GM18907 (cell line): ENCODE data around the gene CTRB2.
"Not testable (repeated sequence)": the region's sequence is repeated elsewhere in the genome, so short reads cannot be mapped to it uniquely, and the experiment has no call there.

Source experiments
- ATAC-seq: cut with Tn5 transposase; IDR thresholded peaks from one replicate; pipeline ENCODE4 v1.9.1; 2021; ENCODE audit warnings: mild to moderate bottlenecking, moderate library complexity; ENCODE audit not compliant: unreplicated experiment

CTRB2 gene

DNA sequence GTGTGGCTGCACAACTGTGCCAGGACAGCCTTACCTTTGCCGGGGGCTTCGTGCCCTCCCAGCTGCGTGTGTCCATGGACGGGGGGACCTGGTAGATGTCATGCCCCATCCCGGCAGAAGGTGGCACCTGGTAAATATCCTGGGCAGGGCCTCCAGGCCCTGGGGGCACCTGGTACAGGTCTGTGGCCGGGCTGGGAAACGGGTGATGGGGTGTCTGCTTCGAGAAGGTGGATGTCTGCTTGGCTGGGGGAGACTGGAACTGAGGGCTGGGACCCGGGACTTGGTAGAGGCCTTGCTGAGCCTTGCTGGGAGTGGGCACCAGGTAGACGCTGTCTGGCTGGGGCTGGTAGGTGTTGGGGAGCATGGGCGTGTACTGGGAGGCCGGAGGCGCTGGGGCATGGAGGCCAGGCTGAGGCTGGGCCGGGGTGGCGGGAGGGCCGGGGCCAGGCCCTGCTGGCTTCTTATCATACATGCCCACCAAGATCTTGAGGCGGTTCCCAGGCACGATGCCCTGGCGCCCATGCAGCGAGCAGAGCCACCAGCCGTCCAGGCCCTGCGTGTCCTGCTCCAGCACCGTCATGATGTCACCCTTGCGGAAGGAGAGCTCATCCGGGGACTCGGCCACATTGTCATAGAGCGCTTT is 35.6 kb upstream of the CTRB2 start:
- ATAC-seq: not testable (repeated sequence)

- ATAC-seq: no peak
Observed at GRCh38 chr16:75241955-75242354, 35.0 kb upstream of the CTRB2 start.

DNA sequence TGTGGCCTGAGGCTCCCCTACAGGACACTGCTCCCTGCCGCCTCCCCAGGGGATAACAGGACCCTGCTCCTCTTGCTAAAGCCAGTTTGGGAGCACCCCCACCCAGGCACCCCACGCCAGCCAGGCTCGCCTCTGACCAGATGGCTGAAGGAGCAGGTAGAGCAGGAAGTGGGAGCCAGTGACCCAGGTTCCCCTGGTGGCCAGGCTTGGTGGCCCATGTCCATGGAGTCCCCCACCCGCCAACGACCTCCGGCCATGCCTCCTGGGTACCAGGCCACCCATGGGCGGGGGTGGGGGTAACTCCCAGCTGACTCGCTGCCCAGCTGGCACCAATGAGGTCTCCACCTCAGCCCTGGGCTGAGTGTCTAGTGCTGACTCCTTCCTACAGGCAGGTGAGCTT is 34.5 kb upstream of the CTRB2 start:
- no peak for ATAC-seq

DNA sequence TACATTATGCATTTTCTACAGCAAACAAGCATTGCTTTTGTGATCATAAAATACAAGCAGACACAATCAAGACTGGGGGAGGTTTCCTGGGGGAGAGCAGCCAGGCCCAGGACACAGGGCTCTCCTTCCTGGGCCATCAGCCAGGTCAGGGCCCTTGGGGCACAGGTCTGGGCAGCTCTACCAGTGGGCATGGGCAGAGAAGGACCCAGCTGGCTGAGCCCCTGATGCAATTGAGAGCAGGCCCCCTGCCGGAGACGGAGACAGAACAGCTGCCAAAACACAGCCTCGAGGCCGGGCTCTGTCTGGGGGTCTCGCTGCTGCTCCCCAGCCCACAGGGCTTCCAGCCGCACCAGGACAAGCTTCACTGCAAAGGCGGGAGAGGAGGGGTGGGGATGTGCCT is 33.7 kb upstream of the CTRB2 start:
- not testable (repeated sequence) for ATAC-seq

DNA sequence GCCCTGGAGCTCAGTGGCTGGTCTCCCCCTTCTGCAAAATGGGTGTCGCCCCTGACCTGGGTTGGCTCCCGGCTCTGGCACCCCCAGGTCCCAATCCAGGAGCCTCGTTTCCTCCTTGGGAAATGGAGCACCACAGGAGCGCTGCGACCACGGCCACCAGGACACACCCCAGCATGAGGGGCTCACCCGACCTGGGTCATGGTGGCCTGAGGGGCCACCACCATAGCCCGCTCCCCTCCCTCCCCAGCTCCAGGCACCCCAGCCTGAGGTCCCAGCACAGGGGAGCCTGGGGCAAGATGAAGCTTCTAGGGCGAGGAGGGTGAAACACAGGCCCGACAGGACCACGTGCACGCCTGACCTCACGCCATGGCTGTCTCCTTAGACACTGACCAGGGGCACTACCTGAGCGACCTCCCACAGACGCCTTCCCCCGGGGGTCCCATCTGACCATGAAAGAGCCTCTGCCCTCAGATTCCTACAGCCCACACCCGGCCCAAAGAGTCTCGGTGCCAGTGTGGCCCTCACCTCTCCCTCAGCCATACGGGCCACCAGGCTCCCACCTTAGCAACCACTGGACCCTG is 32.7 kb upstream of the CTRB2 start:
- no peak for ATAC-seq

DNA sequence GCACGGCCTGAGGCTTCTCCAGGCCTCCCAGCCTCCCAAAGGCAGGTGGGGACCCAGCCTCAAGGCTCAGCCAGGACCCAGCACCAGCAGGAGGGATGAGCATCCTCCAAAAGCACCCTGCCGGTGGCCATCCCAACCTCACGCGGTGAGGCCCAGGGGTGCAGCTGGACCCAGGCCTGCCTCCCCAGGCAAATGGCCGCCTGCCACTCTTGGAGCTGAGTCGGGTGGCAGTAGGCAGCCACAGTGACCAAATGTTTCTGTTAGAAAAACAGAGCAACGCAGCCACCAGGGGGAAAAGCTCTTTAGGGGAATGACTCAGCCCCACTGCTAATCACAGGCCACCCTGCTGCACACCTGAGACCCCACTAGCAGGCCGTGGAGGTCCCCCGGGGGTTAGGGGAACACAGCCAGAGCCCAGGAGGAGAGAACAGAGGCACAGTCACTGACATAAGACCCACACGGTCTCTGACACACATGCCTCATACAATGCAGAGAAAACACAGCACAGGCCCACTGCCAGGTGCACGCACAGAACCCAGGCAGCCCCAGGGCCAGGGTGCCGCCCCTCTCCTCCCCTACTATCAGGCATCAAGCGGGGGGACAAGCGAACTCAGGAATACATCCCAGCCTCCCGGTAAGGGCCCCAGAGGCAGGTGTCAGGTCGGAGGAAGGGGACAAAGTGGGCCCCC is 32.0 kb upstream of the CTRB2 start:
- no peak for ATAC-seq

GRCh38 chr16:75238132-75238852 is 31.3 kb upstream of the CTRB2 start:
- ATAC-seq: no peak

- ATAC-seq: no peak
Observed at GRCh38 chr16:75237398-75238131, 30.6 kb upstream of the CTRB2 start.

- no peak for ATAC-seq
Observed at GRCh38 chr16:75236736-75237397, 29.9 kb upstream of the CTRB2 start.

DNA sequence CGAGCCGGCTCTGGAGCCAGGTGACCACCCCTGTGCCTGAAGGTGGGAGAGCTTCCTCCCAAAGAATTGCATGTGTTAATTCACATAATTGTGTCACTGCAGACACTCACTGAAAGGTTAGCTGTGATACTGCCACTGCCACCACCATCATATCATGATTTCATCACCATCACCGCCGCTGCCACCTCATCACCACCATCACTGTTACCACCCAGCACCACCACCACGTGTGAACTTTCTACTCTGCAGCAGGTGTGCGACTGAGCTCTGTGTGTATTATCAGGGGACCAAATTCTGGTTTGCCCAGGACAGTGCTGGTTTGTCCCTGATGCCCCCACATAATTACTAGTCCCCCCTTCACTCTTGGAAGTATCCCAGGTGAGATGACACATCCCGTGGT is 29.3 kb upstream of the CTRB2 start:
- no peak for ATAC-seq

- ATAC-seq: no peak
Observed at GRCh38 chr16:75235721-75236193, 28.8 kb upstream of the CTRB2 start.

DNA sequence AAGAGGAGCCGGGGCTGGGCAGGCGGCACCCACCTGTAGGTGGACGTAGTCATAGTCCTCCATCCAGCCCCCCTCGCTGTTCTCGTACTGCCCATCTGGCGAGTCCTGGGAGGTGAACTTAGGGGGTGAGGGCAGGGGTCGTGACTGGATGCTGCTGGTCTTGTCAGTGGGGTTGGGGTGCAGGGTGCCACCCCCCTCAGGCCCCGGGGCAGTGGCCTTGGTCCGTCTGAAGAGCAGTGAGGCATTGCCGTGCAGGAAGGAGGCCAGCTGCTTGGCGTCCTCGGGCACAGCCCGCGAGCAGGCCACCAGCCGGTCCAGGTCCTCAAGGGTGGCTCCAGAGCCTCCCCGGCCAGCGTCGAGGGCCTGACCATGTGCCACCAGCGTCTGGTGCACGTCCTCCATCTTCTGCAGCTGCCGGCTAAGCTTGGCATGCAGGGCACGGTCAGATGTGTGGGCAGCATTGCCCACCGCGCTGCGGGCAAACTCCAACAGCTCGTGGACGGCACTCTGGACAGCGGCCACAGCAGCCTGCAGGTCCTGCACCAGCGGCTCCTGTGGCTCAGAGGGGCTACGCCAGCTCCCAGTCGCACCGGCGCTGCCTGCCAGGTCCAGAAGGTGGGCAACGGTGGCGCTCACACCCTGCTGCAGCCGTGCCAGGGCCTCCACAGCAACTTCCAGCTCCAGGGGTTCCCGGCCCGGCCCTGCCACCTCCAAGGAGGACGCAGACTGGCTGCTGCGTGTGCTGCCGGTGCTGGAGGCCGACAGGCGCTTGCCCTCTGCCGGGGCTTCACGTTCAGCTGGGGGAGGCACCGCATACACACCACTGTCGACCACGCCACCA is 28.1 kb upstream of the CTRB2 start:
- no peak for ATAC-seq

GRCh38 chr16:75233611-75233938 is 26.6 kb upstream of the CTRB2 start:
- no peak for ATAC-seq

DNA sequence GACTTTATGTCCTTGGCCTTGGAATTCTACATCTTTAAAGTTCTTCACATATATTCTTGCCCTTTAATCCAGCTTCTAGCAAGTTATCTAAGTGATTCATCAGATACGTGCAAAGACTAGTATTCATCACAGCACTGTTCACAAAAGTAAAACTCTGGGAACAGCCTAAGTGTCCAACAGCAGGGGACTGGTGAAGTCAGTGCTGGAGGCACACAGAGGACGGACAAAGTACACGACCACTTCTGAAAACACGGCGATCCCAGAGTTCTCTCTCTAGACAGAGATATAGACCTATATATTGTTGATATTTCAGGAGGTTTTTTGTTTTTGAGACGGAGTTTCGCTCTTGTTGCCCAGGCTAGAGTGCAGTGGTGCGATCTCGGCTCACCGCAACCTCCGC is 24.6 kb upstream of the CTRB2 start:
- no peak for ATAC-seq

GRCh38 chr16:75230471-75231110 is 23.6 kb upstream of the CTRB2 start:
- no peak for ATAC-seq

- no peak for ATAC-seq
Observed at GRCh38 chr16:75229172-75230031, 22.4 kb upstream of the CTRB2 start.

- no peak for ATAC-seq
Observed at GRCh38 chr16:75228143-75228976, 21.4 kb upstream of the CTRB2 start.
